Hepatocyte (in vitro differentiated cells): ENCODE measurements around the gene SLC35B3. TPM values are rescaled to one million over a fixed set of nuclear protein-coding genes. Genes with fewer than 3 reads are reported as not detected.
A peak's percentile ranks its signal among the peaks of the same experiment; 100 is the strongest.

Experiments
- DNase-seq: peaks from one replicate; pipeline ENCODE4 v3.0.0-alpha.2; 2016; ENCODE audit warnings: low spot score
- H2AFZ ChIP-seq: fragments of 200-600 bp; sonication (generic); 2 replicates; pipeline ENCODE4 v1.6.0; 2016; ENCODE audit warnings: antibody characterized with exemption, mild to moderate bottlenecking
- H3K27ac ChIP-seq: fragments of 200-600 bp; sonication (generic); 2 replicates; pipeline ENCODE4 v1.5.1; 2016; ENCODE audit warnings: mild to moderate bottlenecking
- H3K27me3 ChIP-seq: fragments of 200-600 bp; sonication (generic); 2 replicates; pipeline ENCODE4 v1.6.1; 2016
- H3K36me3 ChIP-seq: fragments of 200-600 bp; sonication (generic); replicated peaks from 2 replicates; pipeline ENCODE4 v1.5.1; 2016; ENCODE audit warnings: low read depth; ENCODE audit not compliant: insufficient read depth
- H3K4me1 ChIP-seq: fragments of 200-600 bp; sonication (generic); 2 replicates; pipeline ENCODE4 v1.5.1; 2016; ENCODE audit warnings: mild to moderate bottlenecking, moderate library complexity; ENCODE audit not compliant: insufficient read depth
- H3K4me2 ChIP-seq: fragments of 200-600 bp; sonication (generic); 2 replicates; pipeline ENCODE4 v1.6.0; 2016
- H3K4me3 ChIP-seq: fragments of 200-600 bp; sonication (generic); 2 replicates; pipeline ENCODE4 v1.5.1; 2016; ENCODE audit warnings: mild to moderate bottlenecking
- H3K79me2 ChIP-seq: fragments of 200-600 bp; sonication (generic); 2 replicates; pipeline ENCODE4 v1.6.0; 2017; ENCODE audit warnings: mild to moderate bottlenecking
- H3K9me2 ChIP-seq: fragments of 200-600 bp; sonication (generic); replicated peaks from 2 replicates; pipeline ENCODE4 v1.6.0; 2017; ENCODE audit warnings: mild to moderate bottlenecking; ENCODE audit not compliant: insufficient read depth
- H3K9me3 ChIP-seq: fragments of 200-600 bp; sonication (generic); 2 replicates; pipeline ENCODE4 v1.5.1; 2016; ENCODE audit warnings: low read depth, mild to moderate bottlenecking
- H4K20me1 ChIP-seq: fragments of 200-600 bp; sonication (generic); 2 replicates; pipeline ENCODE4 v1.6.0; 2016; ENCODE audit warnings: mild to moderate bottlenecking; ENCODE audit not compliant: insufficient read depth, poor library complexity, severe bottlenecking
- EZH2 ChIP-seq: fragments of 200-600 bp; sonication (generic); IDR thresholded peaks from 2 replicates; pipeline ENCODE4 v1.6.1; 2016; ENCODE audit warnings: antibody characterized with exemption, mild to moderate bottlenecking, borderline replicate concordance
- EZH2phosphoT487 ChIP-seq: fragments of 200-600 bp; sonication (generic); IDR thresholded peaks from one replicate; pipeline ENCODE4 v1.6.1; 2018; ENCODE audit warnings: antibody characterized with exemption, mild to moderate bottlenecking, low read depth, moderate library complexity; ENCODE audit not compliant: unreplicated experiment, severe bottlenecking
- WGBS: methylation state at CpG from one replicate; pipeline ENCODE4 v1.1.6; 2016; ENCODE audit warnings: low lambda C conversion rate; ENCODE audit errors: missing lambda C conversion rate; 5-methylcytosine and 5-hydroxymethylcytosine counted together
- polyA plus RNA-seq: library from polyadenylated mRNA; unstranded; fragments of >200 nt; fragmentation: Nextera tagmentation; extraction: Ambion mirVana; gene quantifications from 2 replicates; pipeline ENCODE4 v1.2.1, GENCODE V29; 2016
- total RNA-seq: library from RNA; depleted of rRNA; stranded (reverse); fragments of >200 nt; gene quantifications from 2 replicates; pipeline ENCODE4 v1.2.3, GENCODE V29; 2014
- TF ChIP-seq, protein P1 (sequence below): fragments of 200-600 bp; sonication (generic); IDR thresholded peaks from 2 replicates; pipeline ENCODE4 v1.5.1; 2016; ENCODE audit warnings: antibody characterized with exemption, mild to moderate bottlenecking; ENCODE audit not compliant: poor library complexity

The SLC35B3 gene
- total and polyA plus RNA-seq, 2 experiments from 2014 or later, result 31.5 TPM

DNA sequence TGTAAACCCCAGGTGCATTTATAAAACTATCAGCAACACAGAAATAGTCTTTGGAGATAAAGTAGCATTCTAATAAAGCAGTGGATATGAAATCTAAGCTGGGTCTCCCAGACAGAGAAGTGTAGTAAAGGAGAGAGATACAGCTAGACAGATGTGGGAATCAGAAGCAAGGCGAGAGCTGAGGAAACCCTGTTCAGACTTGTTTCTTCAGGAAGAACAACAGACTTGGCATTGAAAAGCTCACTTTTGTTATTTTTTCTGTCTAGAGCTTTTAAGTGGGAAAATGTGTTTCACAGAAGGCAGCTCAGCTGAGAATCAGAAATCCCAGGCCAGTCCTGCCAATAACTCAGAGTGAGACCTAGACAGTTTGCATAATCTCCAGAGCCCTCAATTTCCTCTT is 52.9 kb downstream of the SLC35B3 start:
- H3K79me2 ChIP-seq, result no peaks in the 10 kb centered on the region
- H3K36me3 ChIP-seq, result no peaks in the 10 kb centered on the region
- H3K27me3 ChIP-seq, result no peaks in the 10 kb centered on the region
- H3K4me2 ChIP-seq, result no peak overlapping the region
- H4K20me1 ChIP-seq, result no peaks in the 10 kb centered on the region
- DNase-seq, result no peak
- no peaks in the 10 kb centered on the region for H3K4me1 ChIP-seq
- H3K27ac ChIP-seq, result no peak overlapping the region
- TF ChIP-seq EZH2phosphoT487 (no peak), EZH2 (no peak)
- TF ChIP-seq, protein P1, sequence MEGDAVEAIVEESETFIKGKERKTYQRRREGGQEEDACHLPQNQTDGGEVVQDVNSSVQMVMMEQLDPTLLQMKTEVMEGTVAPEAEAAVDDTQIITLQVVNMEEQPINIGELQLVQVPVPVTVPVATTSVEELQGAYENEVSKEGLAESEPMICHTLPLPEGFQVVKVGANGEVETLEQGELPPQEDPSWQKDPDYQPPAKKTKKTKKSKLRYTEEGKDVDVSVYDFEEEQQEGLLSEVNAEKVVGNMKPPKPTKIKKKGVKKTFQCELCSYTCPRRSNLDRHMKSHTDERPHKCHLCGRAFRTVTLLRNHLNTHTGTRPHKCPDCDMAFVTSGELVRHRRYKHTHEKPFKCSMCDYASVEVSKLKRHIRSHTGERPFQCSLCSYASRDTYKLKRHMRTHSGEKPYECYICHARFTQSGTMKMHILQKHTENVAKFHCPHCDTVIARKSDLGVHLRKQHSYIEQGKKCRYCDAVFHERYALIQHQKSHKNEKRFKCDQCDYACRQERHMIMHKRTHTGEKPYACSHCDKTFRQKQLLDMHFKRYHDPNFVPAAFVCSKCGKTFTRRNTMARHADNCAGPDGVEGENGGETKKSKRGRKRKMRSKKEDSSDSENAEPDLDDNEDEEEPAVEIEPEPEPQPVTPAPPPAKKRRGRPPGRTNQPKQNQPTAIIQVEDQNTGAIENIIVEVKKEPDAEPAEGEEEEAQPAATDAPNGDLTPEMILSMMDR, result no peak
- no peak overlapping the region for H2AFZ ChIP-seq
- H3K9me2 ChIP-seq, result no peaks in the 10 kb centered on the region
- H3K4me3 ChIP-seq, result no peak overlapping the region
- no peaks in the 10 kb centered on the region for H3K9me3 ChIP-seq
- WGBS, result 77% methylated on average over 1 of the region's 1 CpG

DNA sequence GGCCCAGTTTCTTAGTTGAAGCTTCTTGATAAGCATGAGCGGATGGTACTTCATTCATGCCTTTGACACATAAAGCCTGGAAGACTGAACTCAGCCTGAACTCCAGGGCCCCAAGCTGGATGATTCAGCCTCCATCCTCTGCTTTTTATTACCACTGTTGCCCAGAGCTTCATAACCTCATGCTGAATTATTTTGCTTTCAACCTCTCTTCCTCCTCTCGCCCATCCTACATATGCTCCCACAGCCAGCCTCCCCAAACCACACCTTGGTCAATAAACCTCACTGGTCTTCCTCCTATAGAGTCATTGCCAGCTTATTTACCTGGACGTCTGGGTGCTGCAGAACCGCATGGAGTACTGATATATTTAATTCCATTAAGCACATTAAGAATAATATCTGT is 59.4 kb downstream of the SLC35B3 start:
- Histone ChIP-seq H3K27ac (no peak overlapping the region), H3K9me2 (no peaks in the 10 kb centered on the region), H3K4me3 (no peak overlapping the region), H3K4me1 (no peaks in the 10 kb centered on the region), H3K36me3 (no peaks in the 10 kb centered on the region), H3K9me3 (no peaks in the 10 kb centered on the region), H3K79me2 (no peaks in the 10 kb centered on the region), H2AFZ (no peak overlapping the region), H4K20me1 (no peaks in the 10 kb centered on the region), H3K4me2 (no peak overlapping the region), H3K27me3 (no peaks in the 10 kb centered on the region)
- DNase-seq, result peak; percentile 26
- TF ChIP-seq EZH2, result no peak
- no peak for TF ChIP-seq EZH2phosphoT487
- TF ChIP-seq, protein P1, result no peak
- 88% methylated on average over 4 of the region's 4 CpGs for WGBS
